Esophagus muscularis mucosa (tissue), 4 donors: ENCODE measurements around the gene TMPRSS11A.

ENCODE experiments used
- EP300 ChIP-seq: sonication (generic); formaldehyde crosslinking; IDR thresholded peaks from one replicate; pipeline ENCODE4 v1.6.1; 2017; ENCODE audit warnings: antibody characterized with exemption
- POLR2A ChIP-seq: fragments of 450-650 bp; IDR thresholded peaks from one replicate; pipeline ENCODE4 v1.6.1; 2017; ENCODE audit warnings: antibody characterized with exemption, moderate library complexity, mild to moderate bottlenecking, low read depth
- POLR2AphosphoS5 ChIP-seq, 2 donors: sonication (generic); formaldehyde crosslinking; IDR thresholded peaks; one replicate each; pipeline ENCODE4 v1.6.1; 2017; ENCODE audit warnings: antibody characterized with exemption in 2 of 2
- TF ChIP-seq, protein P1 (sequence below), 3 experiments: fragments of 200-600 bp in 2 of 3; fragments of 450-650 bp in 1 of 3; sonication (generic) in 2 of 3; IDR thresholded peaks; one replicate each; pipeline ENCODE4 v1.5.1; 2017 to 2019; ENCODE audit warnings: antibody characterized with exemption in 3 of 3, mild to moderate bottlenecking in 2 of 3, moderate library complexity in 1 of 3

- TF ChIP-seq, protein P1, sequence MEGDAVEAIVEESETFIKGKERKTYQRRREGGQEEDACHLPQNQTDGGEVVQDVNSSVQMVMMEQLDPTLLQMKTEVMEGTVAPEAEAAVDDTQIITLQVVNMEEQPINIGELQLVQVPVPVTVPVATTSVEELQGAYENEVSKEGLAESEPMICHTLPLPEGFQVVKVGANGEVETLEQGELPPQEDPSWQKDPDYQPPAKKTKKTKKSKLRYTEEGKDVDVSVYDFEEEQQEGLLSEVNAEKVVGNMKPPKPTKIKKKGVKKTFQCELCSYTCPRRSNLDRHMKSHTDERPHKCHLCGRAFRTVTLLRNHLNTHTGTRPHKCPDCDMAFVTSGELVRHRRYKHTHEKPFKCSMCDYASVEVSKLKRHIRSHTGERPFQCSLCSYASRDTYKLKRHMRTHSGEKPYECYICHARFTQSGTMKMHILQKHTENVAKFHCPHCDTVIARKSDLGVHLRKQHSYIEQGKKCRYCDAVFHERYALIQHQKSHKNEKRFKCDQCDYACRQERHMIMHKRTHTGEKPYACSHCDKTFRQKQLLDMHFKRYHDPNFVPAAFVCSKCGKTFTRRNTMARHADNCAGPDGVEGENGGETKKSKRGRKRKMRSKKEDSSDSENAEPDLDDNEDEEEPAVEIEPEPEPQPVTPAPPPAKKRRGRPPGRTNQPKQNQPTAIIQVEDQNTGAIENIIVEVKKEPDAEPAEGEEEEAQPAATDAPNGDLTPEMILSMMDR (IDR thresholded peaks at IDR 0.05), result no peak
- TF ChIP-seq POLR2AphosphoS5 (IDR thresholded peaks at IDR 0.05) (no peak), POLR2A (no peak), EP300 (no peak)
These were observed 79.4 kb downstream of the TMPRSS11A start, which contains the start of gene TMPRSS11D for GRCh38 chr4:67883902-67884301.
